NT2/D1 (cell line): ENCODE data around the gene PRKAR2A.

Source experiments
- SUZ12 ChIP-seq: IDR thresholded peaks from 2 replicates; pipeline ENCODE4 v1.6.1; 2011; ENCODE audit not compliant: insufficient read length, insufficient read depth; ENCODE audit errors: extremely low read depth
- YY1 ChIP-seq: IDR thresholded peaks from 2 replicates; pipeline ENCODE4 v1.6.1; 2011; ENCODE audit not compliant: insufficient read length, insufficient read depth
- ZNF274 ChIP-seq: IDR thresholded peaks from 2 replicates; pipeline ENCODE4 v1.6.1; 2011; ENCODE audit warnings: mild to moderate bottlenecking, low read depth, low read length

- TF ChIP-seq ZNF274 (no peak), SUZ12 (no peak), YY1 (no peak)
These were observed 82.3 kb downstream of the PRKAR2A start for GRCh38 chr3:48765376-48765775.
